Adrenal gland (tissue), 12 donors: ENCODE results near the gene FASN. TPM values are rescaled to one million over a fixed set of nuclear protein-coding genes. Genes with fewer than 3 reads are reported as not detected.

Experiments used
- DNase-seq, 7 donors: peaks; one replicate each; pipeline ENCODE4 v3.0.0-alpha.2; 2019 to 2020
- H3K27ac ChIP-seq, 5 donors: fragments of 200-600 bp; sonication (generic) in 4 of 5; 1 replicate in 3 of 5; 2 replicates in 2 of 5; pipeline versions ENCODE4 v1.5.1 to v1.8.0; 2016 to 2020; ENCODE audit warnings: mild to moderate bottlenecking in 1 of 5
- H3K27me3 ChIP-seq: fragments of 200-600 bp; 2 replicates; pipeline ENCODE4 v1.8.0; 2021
- H3K36me3 ChIP-seq, 2 donors: fragments of 200-600 bp; replicated peaks in 1 of 2; 1 replicate in 1 of 2; 2 replicates in 1 of 2; pipeline versions ENCODE4 v1.5.1 to v1.8.0; 2018 to 2022
- H3K4me1 ChIP-seq, 2 donors: fragments of 200-600 bp; replicated peaks in 1 of 2; 1 replicate in 1 of 2; 2 replicates in 1 of 2; pipeline versions ENCODE4 v1.5.1 to v1.8.0; 2018 to 2021
- H3K4me3 ChIP-seq, 4 donors: fragments of 200-600 bp; sonication (generic) in 3 of 4; one replicate each; pipeline ENCODE4 v1.5.1; 2016 to 2018
- H3K9me3 ChIP-seq, 3 donors: fragments of 200-600 bp; sonication (generic) in 1 of 3; replicated peaks in 1 of 3; 1 replicate in 2 of 3; 2 replicates in 1 of 3; pipeline versions ENCODE4 v1.5.1 to v1.8.0; 2016 to 2021
- CTCF ChIP-seq, 6 experiments: fragments of 450-650 bp in 4 of 6; fragments of 200-600 bp in 2 of 6; sonication (generic) in 1 of 6; IDR thresholded peaks; 1 replicate in 5 of 6; 2 replicates in 1 of 6; pipeline versions ENCODE4 v1.5.1 to v1.8.0; 2016 to 2021; ENCODE audit warnings: antibody characterized with exemption in 6 of 6, mild to moderate bottlenecking in 2 of 6, moderate library complexity in 1 of 6
- POLR2A ChIP-seq, 2 donors: fragments of 450-650 bp; IDR thresholded peaks; one replicate each; pipeline ENCODE4 v1.6.1; 2017; ENCODE audit warnings: antibody characterized with exemption in 2 of 2, mild to moderate bottlenecking in 2 of 2, moderate library complexity in 1 of 2
- WGBS, 4 donors: extraction: QIAGEN DNeasy Blood & Tissue Kit in 2 of 4; methylation state at CpG; one replicate each; pipeline versions ENCODE4 v1.1.5 to v1.1.7; 2013 to 2017; 5-methylcytosine and 5-hydroxymethylcytosine counted together
- intact Hi-C, 2 donors: fragments of 100-400 bp; cut with DNase I; formaldehyde crosslinking; loops; one replicate each; pipeline versions ENCODE4 v1.14.1 to v1.15.0; 2022 to 2023
- polyA plus RNA-seq, 3 donors: library from polyadenylated mRNA; stranded (reverse); fragments of 200-250 nt in 2 of 3; fragments of 350-450 nt in 1 of 3; fragmentation: Illumina TruSeq in 1 of 3; extraction: RNeasy Lipid Tissue Mini Kit (QIAGEN cat#74804) in 1 of 3; gene quantifications; one replicate each; pipeline ENCODE4 v1.2.3, GENCODE V29; 2013 to 2014
- total RNA-seq, 9 donors: library from RNA; depleted of rRNA in 4 of 9; stranded (reverse); fragments of >200 nt in 4 of 9; fragments of 120-200 nt in 1 of 9; fragmentation: NEBNext Ultra II Directional in 1 of 9; extraction: Animal tissue kit (Norgen Biotek cat#: 25700) in 1 of 9; gene quantifications; one replicate each; pipeline versions ENCODE4 v1.1.0 to v1.2.4, GENCODE V29; 2013 to 2023
- donor health status: healthy with polysubstance abuse.
- donor health status: Bipolar disorder and iron deficiency.
- donor health status: DM: yes; HTN: yes; CAD: no.
- donor health status: DM: no; HTN: no; CAD: no.
- donor health status: DM: no; HTN: no; CAD: no.
- donor health status: DM: yes; HTN: yes; CAD: no.

FASN gene
- total and polyA plus RNA-seq, 12 donors = 18.9 to 276 (median 79.7) TPM

GRCh38 chr17:82110298-82110697 is 12.3 kb upstream of the FASN start:
- WGBS, 4 donors = 67 to 93% (median 89%) methylated on average over 3 of the region's 3 CpGs
- Histone ChIP-seq H3K9me3 (no peaks in the 10 kb centered on the region), H3K27ac (no peak overlapping the region), H3K36me3 (peaks cover 0 to 7% of the 10 kb centered on the region in 2 donors), H3K4me3 (no peak overlapping the region), H3K4me1 (peaks cover 4 to 20% of the 10 kb centered on the region in 2 donors), H3K27me3 (no peaks in the 10 kb centered on the region)
- DNase-seq = no peak
- no peak for TF ChIP-seq CTCF (IDR thresholded peaks at IDR 0.05)
- no peak for TF ChIP-seq POLR2A (IDR thresholded peaks at IDR 0.05)
- intact Hi-C loops = loop anchor here in 1 of 2 donors (5.0 kb wide), 1 partner anchor 317 kb away; no protein-coding TSS in a partner anchor

GRCh38 chr17:82108961-82109475 is 11.0 kb upstream of the FASN start:
- Histone ChIP-seq H3K27ac (peak overlapping the region in 1 of 5 donors; percentile 70), H3K9me3 (no peaks in the 10 kb centered on the region), H3K4me1 (peaks cover 4 to 25% of the 10 kb centered on the region in 2 donors), H3K4me3 (no peak overlapping the region), H3K36me3 (peaks cover 0 to 7% of the 10 kb centered on the region in 2 donors), H3K27me3 (no peaks in the 10 kb centered on the region)
- intact Hi-C loops = no loop called here
- no peak for DNase-seq
- no peak for TF ChIP-seq POLR2A (IDR thresholded peaks at IDR 0.05)
- no peak for TF ChIP-seq CTCF (IDR thresholded peaks at IDR 0.05)
- 89 to 93% (median 92%) methylated on average over 14 of the region's 14 CpGs for WGBS, 4 donors

- 79 to 88% (median 85%) methylated on average over 19 of the region's 19 CpGs for WGBS, 4 donors
- peak overlapping the region in 1 of 5 donors; percentile 70 for H3K27ac ChIP-seq
- no peaks in the 10 kb centered on the region for H3K9me3 ChIP-seq
- no peak overlapping the region for H3K4me3 ChIP-seq
- TF ChIP-seq POLR2A (IDR thresholded peaks at IDR 0.05) = no peak
- no peak for TF ChIP-seq CTCF (IDR thresholded peaks at IDR 0.05)
- peaks cover 0 to 4% of the 10 kb centered on the region in 2 donors for H3K36me3 ChIP-seq
- DNase-seq = no peak
- intact Hi-C loops = no loop called here
- no peaks in the 10 kb centered on the region for H3K27me3 ChIP-seq
- H3K4me1 ChIP-seq = peaks cover 7 to 30% of the 10 kb centered on the region in 2 donors
Measured at GRCh38 chr17:82108496-82108945, 10.5 kb upstream of the FASN start.

- no peaks in the 10 kb centered on the region for H3K9me3 ChIP-seq
- peak in 2 of 7 donors; percentile 20 to 40 for DNase-seq
- H3K27me3 ChIP-seq = no peaks in the 10 kb centered on the region
- no peak overlapping the region for H3K4me3 ChIP-seq
- TF ChIP-seq CTCF (IDR thresholded peaks at IDR 0.05) (no peak), POLR2A (IDR thresholded peaks at IDR 0.05) (no peak)
- peak overlapping the region in 1 of 5 donors; percentile 70 for H3K27ac ChIP-seq
- intact Hi-C loops = no loop called here
- 67 to 81% (median 73%) methylated on average over 2 to 14 of the region's 14 CpGs for WGBS, 4 donors
- peaks cover 11 to 34% of the 10 kb centered on the region in 2 donors for H3K4me1 ChIP-seq
- no peaks in the 10 kb centered on the region for H3K36me3 ChIP-seq
Measured at GRCh38 chr17:82108038-82108437, 10.0 kb upstream of the FASN start.
